Measurements from ENCODE around the gene SLC25A21.

The SLC25A21 gene

GRCh38 chr14:36649872-36650650, 522.3 kb downstream of the SLC25A21 start:
- Histone ChIP-seq H3K9me3 (ENCODE audit: control insufficient read depth, insufficient read depth, low read length) (no peaks in the 10 kb centered on the region), H3K36me3 (ENCODE audit: insufficient read depth, low read length) (no peaks in the 10 kb centered on the region), H3K9ac (ENCODE audit: low read depth, low read length) (no peak overlapping the region), H3K4me1 (ENCODE audit: insufficient read depth, low read length) (no peaks in the 10 kb centered on the region)

- no peaks in the 10 kb centered on the region for H3K36me3 ChIP-seq (ENCODE audit: insufficient read depth, low read length)
- no peaks in the 10 kb centered on the region for H3K4me1 ChIP-seq (ENCODE audit: insufficient read depth, low read length)
- peak overlapping the region; percentile 36; the same call in 1 of the 2 replicates for H3K9ac ChIP-seq (ENCODE audit: low read depth, low read length)
- H3K9me3 ChIP-seq (ENCODE audit: control insufficient read depth, insufficient read depth, low read length): no peaks in the 10 kb centered on the region
Observed at GRCh38 chr14:36647824-36648753, 524.3 kb downstream of the SLC25A21 start.

GRCh38 chr14:36647417-36647823, 525.0 kb downstream of the SLC25A21 start:
- Histone ChIP-seq H3K9me3 (ENCODE audit: control insufficient read depth, insufficient read depth, low read length) (no peaks in the 10 kb centered on the region), H3K9ac (ENCODE audit: low read depth, low read length) (peak overlapping the region; percentile 36; the same call in 1 of the 2 replicates), H3K4me1 (ENCODE audit: insufficient read depth, low read length) (no peaks in the 10 kb centered on the region), H3K36me3 (ENCODE audit: insufficient read depth, low read length) (no peaks in the 10 kb centered on the region)

- Histone ChIP-seq H3K4me1 (ENCODE audit: insufficient read depth, low read length) (no peaks in the 10 kb centered on the region), H3K9me3 (ENCODE audit: control insufficient read depth, insufficient read depth, low read length) (no peaks in the 10 kb centered on the region), H3K36me3 (ENCODE audit: insufficient read depth, low read length) (no peaks in the 10 kb centered on the region), H3K9ac (ENCODE audit: low read depth, low read length) (peak overlapping the region; percentile 36; the same call in 1 of the 2 replicates)
Observed at GRCh38 chr14:36646664-36647416, 525.6 kb downstream of the SLC25A21 start.

DNA sequence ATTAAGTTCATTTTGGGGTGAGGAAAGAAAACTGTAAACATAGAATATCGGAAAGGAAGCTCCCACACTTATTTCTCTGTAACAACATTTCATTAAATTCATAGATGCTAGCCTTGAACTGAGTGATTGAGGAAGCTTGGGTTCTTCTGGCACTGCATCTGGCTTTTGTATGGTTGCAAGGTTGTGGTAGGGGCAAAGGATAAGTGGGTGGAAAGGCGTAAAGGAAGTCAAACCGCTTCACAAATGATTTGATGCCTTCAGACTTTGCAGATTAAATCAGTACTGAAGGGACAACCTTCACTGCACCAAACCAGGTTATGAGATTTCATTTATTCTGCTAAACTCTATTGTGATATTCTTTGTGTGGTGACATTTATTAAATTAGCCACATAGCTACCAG, 538.8 kb downstream of the SLC25A21 start:
- Histone ChIP-seq H3K36me3 (ENCODE audit: insufficient read depth, low read length) (no peaks in the 10 kb centered on the region), H3K9ac (ENCODE audit: low read depth, low read length) (no peak overlapping the region), H3K9me3 (ENCODE audit: control insufficient read depth, insufficient read depth, low read length) (no peaks in the 10 kb centered on the region), H3K4me1 (ENCODE audit: insufficient read depth, low read length) (no peaks in the 10 kb centered on the region)

Measured in ES-I3 (cell line).